NOMO-1 treated with DMSO at 0.1 percent for 48 hours (cell line): ENCODE measurements around the gene ACSS1.
"Not testable (repeated sequence)": the region's sequence is repeated elsewhere in the genome, so short reads cannot be mapped to it uniquely, and the experiment has no call there.

Experiments
- DNase-seq: peaks from one replicate; lab custom pipeline; 2025; ENCODE audit not compliant: unreplicated experiment; lab: John Stamatoyannopoulos, UW

The ACSS1 gene

DNA sequence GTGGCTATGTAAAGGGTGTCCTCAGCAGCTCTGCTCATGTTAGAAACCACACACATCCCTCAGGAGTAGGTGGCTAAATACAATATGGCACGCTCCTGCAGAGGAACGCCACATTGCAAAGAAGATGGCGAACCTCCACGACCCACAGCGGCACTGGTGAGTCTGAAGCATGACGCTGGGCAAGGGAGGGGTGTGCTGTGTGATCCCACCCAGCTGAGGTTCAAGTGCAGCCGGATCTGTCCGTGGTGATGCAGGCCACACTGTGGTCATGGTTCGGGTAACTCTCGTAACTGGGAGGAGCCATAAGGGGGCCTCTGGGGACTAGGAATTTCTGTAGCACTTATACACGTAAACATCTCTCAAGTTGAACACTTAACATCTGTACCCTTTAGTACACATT lies 42.0 kb downstream of the ACSS1 start:
- DNase-seq: no peak

DNA sequence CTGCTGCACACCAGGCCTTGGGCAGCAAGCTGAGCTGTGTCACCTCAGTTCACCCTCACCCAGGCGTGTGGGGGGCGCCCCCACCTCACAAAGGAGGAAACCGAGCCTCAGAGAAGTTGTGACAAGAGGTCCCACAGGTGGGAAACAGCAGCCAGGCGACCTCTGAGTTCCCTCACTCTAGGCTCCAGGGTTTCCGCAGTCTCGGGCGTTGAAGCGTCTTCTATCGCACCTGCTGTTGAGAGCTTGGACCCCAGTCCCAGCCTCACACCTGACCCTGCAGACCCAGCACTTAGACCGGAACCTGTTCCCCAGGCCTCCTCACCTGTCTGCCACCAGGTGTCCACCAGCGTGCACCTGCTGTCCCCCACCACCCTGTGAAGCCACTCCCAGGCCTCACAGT lies 43.1 kb downstream of the ACSS1 start:
- no peak for DNase-seq

DNA sequence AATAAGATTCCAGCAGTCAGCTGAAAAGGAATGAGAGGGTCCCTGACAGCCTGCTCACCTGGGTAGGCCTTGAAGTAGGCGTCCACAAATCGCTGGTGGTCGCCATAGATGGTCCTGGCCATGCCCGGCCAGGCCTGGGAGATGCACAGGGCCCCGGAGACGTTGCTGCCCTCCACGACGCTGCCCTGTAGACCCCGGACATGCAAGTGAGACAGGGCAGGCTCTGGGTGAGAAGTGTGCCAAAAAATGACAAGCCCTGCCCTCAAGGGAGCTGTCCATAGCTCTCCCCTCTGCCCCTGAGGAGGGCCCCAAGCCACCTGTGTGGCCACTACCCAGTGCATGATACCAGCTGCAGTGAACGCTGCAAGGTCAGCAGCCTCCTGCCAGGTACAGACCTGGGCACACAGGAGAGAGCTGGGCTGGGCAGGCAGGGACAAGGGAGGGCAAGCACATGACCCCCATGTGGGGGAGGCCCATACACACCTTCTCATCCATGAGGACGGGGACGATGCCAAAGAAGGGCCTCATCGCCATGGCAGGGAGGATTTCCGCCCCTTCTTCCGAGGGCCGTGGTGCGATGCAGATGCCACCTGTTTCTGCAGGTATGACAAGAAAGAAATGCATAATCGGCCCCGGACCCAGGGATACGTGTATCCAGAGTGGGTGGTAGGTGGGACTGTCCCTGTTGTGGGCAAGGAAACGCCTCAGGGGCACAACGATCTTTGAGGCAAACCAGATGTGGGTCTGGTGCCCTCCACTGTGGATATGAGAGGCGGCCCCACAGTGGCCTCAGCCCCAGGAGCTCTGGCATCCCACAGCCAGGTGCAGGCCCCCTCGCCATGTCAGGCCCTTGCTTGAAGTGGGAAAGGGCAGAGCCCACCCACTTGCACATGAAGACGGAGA lies 44.2 kb downstream of the ACSS1 start:
- DNase-seq: no peak

DNA sequence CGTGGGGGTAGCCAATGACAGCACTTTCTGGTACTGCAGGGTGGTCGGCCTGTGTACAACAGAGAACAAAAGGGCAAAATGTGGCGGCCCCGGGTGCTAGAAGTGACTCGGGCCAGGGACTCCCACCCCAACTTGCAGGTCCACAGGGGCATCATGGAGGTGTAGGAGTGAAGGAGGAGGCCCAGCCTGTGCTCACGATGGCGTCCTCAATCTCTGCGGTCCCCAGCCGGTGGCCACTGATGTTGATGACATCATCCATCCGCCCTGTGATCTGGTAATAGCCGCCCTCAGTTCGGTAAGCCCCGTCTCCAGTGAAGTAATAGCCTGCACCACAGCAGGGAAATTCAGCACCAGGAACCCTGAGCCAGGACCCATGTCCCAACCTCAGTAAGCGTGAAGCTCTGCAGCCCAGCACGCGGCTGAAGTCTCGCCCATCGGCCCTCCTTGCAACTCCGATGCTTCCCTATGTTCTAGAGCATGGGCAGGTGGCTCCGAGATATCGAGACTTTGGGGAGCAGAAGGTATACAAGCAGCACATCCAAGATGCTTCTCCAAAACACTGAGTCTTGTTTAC lies 45.2 kb downstream of the ACSS1 start:
- DNase-seq: no peak

DNA sequence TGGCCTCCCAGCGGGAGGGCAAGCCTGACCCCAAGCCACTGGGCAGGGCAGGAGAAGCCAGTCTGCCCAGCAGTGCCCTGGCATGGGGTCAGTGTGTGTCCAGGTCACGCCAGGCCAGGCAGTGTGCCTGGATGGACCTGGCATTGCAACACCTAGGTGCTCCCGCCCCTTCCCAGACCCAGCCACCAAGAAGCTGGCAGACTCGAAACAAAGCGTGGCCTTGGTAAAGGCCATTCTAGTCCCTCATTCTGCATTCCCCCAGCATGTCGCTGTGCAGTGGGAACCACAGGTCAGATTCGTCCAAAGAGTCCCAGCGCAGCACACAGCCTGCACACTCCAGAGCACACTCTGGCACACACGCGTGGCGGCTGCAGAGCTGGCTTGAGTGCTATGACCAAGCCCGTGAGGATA lies 46.1 kb downstream of the ACSS1 start:
- no peak for DNase-seq

DNA sequence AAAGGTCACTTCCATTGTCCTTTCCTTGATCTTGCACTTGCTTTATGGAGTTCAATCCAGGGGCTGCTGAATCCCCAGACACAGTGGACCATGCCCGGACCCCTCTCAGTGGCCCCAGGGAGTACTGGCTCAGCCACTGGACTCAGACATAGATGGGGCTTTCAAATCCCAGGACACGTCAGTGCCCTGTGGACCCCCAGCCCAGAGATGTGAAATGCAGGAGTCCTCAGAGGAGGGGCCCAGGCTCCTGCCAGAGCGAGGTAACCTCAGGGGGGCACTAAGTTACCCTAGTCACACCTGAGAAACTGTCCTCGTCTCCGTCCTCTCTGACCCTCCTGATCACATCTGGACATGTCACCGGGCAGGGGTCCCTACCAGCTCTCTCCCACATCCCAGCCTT lies 46.7 kb downstream of the ACSS1 start:
- DNase-seq: no peak

DNA sequence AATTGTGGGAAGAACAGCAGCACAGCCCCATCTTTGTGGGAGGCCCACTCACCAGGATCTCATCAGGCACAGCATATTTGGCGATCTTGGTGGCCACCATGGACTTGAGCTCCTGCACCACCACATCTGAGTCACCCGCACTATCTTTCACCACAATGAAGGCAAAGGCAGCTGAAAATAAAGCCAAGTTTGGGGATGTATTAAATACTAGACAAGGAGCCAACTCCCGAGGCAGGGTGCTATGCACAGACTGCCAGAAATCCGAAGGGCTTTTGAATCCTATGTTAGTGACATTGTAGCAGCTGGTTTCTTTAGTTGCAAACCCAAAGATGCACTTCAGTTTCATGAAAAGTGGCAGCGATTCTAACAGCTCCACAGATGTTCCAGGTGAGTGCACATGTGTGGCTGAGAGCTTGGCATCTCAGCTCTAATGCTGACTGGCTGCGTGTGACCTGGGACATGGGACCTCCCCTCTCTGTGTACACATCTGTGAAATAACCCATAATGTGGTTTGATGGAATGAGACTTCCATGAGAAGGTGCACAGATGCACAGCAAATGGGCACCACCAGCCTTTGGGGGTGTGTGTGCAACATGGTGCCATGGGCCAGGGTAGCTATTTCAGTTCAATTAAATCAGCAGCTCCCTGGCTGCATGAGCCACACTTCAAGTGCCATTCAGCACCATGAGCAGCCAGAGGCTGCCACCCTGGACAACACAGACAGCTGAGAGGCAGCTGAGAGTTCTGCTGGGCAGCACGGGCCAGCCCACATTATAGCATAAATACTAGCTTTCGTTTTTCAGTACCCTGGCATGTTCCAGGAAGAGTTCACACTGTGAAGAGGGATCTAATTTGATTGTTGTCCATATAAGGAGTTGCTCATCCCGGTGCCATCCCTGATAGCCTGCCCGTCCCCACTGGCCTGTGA lies 48.5 kb downstream of the ACSS1 start:
- no peak for DNase-seq

DNA sequence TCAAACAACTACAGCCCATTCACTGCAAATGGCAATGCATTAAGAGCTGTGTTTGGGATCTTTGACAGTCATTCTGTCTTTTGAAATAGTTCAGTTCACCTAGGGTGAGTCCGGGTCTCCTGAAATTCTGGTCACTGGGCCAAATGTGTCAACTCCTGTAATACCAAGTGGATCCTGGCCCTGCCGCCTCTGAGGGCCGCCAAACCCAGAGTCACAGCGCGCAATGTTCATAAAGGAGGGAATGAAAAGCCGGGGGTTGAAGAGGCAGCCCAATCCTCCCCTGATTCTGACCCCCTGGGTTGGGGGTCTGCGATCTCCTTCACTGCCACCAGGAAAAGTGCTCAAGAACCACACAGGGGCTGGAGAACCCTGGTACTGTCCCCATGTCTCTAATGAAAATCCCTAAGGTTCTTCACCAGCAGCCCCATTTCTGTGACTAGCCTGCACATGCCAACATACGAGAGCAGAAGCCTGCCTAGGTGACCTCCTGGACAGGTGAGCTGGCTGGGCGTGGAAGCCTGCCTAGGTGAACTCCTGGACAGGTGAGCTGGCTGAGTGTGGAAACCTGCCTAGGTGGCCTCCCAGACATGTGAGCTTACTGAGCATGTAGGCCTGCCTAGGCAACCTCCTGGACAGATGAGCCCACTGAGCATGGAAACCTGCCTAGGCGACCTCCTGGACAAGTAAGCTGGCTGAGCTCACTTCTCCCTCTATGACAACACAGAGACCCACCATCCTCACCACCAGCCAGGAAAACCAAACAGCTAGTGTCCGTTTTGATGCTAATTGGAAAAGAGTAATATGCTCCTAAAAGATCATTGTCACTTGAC lies 49.3 kb downstream of the ACSS1 start:
- no peak for DNase-seq

DNA sequence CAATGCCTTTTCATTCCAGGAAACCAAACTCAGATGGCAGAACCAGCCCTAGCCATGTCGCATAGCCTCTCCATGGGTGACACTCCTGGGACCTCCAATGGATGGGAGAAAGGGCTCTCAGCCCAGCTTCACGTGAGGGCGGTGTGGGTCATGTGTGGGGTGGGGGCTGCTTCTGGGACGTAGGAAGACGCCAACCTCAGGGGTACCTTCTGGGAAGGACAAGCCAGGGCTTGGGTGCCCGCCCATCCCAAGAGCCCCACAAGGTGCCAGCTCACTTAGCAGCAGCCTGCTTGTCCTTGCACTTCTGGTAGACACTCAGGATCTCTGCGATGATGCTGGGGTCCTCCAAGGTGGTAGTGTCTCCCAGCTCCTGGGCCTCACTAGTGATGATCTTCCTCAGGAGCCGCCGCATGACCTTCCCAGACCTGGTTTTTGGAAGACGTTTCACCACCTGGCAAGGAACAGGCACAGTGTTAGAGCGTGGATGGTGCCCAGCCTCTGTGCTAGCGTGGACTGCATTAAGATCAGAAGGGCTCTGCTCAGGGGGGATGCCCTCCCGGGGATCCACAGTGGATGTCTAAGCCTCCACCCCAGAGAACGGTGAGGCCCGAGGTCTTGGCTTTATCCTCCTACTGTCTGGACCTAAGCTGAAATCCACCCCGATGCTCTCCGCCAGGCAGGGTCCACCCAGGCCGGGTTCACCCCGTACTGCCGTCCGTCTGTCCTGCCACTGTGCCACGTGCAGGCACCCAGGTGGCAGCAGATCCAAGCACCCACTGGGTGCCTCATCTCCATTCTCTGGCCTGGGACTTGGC lies 50.2 kb downstream of the ACSS1 start:
- DNase-seq: no peak

DNA sequence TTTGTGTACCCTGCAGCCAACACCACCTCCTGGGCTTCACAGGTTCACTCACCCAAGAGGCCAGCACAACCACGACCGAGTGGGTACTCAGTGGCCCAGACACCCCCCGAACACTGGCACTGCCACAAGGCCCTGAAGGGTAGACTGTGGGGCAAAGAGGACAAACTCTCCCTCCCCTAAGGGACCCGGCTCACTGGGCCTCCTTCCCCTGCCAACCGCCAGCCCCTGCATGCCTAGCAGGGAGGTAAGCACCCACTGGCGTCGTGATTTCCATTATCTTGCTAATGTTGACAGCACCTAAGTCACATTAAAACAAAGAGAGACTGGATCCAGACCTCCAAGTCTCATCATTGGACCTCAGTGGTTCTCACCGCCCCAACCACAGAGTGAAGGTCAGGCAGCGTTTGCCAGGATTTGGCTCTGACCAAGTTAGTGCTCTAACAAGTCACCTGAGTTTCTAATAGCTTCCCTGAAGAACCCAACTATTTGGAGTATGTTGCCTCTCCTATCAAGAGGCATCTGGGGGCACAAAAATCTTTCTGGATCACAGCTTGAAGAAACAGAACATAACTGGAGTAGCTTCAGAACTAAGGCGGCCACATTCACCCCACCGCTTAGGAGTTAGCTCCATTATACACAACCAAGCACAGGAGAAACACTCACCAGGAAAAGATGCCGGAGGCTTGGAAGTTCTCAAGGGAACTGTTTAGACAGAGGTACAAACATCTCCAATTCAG lies 51.3 kb downstream of the ACSS1 start:
- DNase-seq: no peak

DNA sequence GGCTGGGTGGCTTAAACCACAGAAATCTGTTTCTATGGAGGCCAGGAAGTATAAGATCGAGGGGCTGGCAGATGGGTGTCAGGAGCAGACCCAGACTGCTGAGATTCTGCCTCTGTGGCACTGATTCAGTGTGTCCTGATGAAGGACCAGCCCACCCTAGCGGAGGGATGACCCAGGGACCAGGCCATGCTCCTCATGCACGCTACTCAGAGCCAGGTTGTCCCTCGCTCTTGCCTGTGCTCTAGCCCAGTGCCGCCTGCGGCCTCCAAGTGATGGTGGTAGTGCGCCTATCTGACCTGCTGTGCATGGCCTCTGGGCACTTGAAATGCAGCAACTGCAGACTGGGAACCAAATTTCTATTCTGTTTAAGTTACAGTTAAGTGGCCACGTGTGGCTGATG lies 52.3 kb downstream of the ACSS1 start:
- DNase-seq: no peak

DNA sequence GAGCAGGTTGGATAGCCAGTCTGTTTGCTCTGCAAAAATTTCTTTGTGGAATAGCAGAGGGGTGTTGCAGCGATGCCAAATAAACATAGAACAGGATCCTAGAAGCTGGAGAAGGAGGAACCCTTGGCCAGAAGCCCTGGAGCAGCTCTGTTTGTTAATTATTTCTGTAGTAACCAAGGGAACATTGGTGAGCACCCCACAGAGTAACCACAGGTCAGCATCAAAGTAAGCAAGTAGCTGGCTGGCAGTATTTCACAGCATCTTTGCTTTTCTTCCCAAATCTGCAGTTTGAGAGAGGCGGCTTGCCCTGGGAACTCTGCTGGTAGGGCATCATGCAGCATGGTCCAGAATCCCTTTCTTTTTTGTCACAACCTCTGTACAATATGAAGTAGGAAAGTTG lies 52.7 kb downstream of the ACSS1 start:
- DNase-seq: no peak

DNA sequence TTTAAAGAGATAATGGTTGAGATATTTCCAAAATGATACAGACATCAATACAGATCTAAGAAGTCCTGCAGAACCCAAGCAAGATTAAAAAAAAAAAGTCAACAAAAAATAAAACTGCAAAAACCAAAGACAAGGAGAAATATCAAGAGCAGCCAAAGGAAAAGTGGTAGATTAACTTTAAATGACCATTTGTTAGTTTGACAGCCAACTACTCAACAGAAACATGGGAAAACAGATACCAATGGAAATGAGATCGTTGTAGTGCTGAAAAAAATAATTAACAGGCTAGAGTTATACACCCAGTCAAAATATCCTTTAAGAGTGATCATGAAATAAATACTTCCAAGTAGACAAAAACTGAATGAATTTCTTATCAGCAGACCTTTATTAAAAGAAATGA lies 54.9 kb downstream of the ACSS1 start:
- DNase-seq: no peak

DNA sequence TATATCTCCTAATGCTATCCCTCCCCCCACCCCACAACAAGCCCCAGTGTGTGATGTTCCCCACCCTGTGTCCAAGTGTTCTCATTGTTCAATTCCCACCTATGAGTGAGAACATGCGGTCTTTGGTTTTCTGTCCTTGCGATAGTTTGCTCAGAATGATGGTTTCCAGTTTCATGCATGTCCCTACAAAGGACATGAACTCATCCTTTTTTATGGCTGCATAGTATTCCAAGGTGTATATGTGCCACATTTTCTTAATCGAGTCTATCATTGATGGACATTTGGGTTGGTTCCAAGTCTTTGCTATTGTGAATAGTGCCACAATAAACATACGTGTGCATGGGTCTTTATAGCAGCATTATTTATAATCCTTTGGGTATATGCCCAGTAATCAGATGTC lies 56.6 kb downstream of the ACSS1 start:
- not testable (repeated sequence) for DNase-seq

DNA sequence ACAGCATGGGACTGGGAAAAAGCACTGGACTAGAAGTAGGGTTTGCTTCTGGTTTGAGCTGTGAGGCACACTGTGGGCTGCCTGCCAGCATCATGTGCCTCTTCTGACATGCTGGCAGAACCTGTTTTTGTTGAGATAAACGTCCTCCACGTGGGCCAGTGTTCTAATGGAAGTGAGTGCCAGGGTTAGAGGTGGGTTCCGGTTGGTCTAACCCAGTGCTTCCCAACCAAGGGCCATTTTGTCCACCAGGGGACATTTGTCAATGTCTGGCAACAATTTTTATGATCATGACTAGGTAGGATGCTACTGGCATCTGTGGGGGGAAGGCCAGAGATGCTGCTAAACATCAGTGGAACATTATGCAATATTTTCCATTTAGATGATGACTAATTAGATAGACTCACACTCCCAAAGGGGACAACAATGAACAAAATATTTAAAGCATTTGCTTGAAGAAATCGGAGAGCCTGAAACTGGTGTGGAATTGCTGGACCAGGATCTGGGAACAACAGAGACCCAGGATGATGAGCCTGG lies 57.6 kb downstream of the ACSS1 start:
- DNase-seq: no peak

DNA sequence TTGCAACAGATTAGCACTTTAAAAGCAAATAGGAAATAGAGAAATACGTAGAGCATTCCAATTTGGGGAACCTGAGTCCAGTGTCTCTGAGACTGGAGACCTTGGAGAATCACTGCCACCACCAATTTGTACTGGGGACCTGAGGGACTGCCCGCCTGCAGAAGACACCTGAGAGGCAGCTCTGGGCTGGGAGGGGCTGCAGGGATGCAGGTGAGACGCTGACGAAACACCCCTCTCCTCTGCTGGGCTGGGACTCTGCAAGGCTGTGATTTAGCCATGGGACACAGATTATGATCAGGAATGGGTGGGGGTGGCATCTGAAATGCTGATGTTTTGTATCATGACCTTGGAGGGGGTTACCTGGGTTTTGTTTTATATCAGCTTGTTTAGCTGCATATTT lies 58.4 kb downstream of the ACSS1 start:
- DNase-seq: no peak

DNA sequence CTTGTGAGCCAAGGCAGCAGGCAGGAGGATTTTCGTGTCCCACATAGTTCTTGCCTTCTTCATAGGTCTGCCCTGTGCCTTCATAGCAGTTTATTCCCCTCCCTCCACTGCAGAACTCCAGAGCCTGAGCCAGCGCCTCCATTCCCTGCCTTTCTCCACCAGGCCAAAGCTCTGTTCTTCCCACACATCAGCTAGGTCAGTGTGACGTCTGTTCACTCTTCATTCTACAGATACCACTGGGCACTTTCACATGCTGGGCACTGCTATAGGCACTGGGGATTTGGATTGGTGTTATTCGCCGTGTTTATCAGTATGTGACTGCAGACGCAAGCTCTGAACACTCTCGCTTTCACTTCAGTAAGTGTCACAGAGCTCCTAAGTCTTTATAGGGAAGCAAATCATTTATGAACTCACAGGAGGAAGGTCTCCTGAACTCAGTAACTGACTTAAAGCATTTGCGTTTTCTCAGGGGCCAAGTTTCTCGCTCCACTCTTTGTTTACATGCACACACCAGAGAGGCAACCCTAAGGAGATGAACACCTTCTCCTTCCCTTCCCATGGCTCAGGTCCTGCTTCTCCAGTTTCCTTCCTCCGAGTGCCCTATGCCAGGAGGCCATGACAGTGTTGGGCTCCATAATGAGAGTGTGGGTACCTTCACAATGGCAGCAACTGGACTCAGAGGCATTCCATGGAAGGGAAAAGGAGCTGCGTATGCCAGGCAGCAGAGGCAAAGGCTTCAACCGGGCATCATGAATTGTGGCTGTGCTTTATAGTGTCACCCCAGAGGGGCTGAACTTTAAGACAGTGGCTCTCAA lies 59.1 kb downstream of the ACSS1 start:
- DNase-seq: peak; percentile 31

DNA sequence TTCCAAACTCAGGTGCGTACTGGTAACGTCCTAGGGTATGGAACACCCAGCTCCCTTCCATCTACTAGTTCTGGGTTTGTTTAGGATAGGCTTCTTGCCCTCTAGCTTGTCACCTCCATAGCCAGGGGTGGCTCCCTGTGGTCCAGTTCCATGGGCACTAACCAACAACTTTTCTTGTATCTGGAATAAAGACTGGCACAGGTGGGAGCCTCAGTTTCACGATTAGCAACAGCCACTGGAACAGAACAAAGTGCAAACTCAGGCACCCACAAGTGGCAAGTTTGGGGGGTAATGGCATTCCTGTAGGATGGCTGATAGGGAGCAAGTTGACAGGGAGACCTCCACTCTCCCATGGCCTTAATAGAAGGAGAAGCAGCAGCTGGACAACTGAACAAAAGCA lies 59.8 kb downstream of the ACSS1 start:
- DNase-seq: no peak
